GM23338 (cell line): ENCODE measurements around the gene MR1. TPM values are rescaled to one million over a fixed set of nuclear protein-coding genes. Genes with fewer than 3 reads are reported as not detected.

Source experiments
- ATAC-seq: fragments of 200-7000 bp; cut with Tn5 transposase; 3 replicates; pipeline ENCODE4 v1.9.1; 2020
- DNase-seq: peaks from one replicate; pipeline ENCODE4 v3.0.0-alpha.2; 2015; ENCODE audit warnings: low spot score
- H2AFZ ChIP-seq: fragments of 200-600 bp; sonication (generic); 2 replicates; pipeline ENCODE4 v1.8.0; 2016; ENCODE audit warnings: antibody characterized with exemption, mild to moderate bottlenecking, moderate library complexity
- H3F3A ChIP-seq: fragments of 200-600 bp; sonication (generic); replicated peaks from 2 replicates; pipeline ENCODE4 v1.8.0; 2017; ENCODE audit warnings: antibody characterized with exemption, mixed run types, low read depth
- H3K27ac ChIP-seq: fragments of 200-600 bp; sonication (generic); 2 replicates; pipeline ENCODE4 v1.6.1; 2016; ENCODE audit warnings: low read depth
- H3K27me3 ChIP-seq: fragments of 200-600 bp; sonication (generic); 2 replicates; pipeline ENCODE4 v1.8.0; 2016; ENCODE audit warnings: mild to moderate bottlenecking, mixed run types, moderate library complexity; ENCODE audit not compliant: insufficient read depth
- H3K36me3 ChIP-seq: fragments of 200-600 bp; sonication (generic); 2 replicates; pipeline ENCODE4 v1.8.0; 2016; ENCODE audit warnings: mild to moderate bottlenecking; ENCODE audit not compliant: insufficient read depth
- H3K4me1 ChIP-seq: fragments of 200-600 bp; sonication (generic); 2 replicates; pipeline ENCODE4 v1.8.0; 2016; ENCODE audit warnings: mild to moderate bottlenecking, moderate library complexity; ENCODE audit not compliant: insufficient read depth
- H3K4me2 ChIP-seq: fragments of 200-600 bp; sonication (generic); 2 replicates; pipeline ENCODE4 v1.7.1; 2017; ENCODE audit warnings: mixed run types
- H3K4me3 ChIP-seq: fragments of 200-600 bp; sonication (generic); 2 replicates; pipeline ENCODE4 v1.6.1; 2016; ENCODE audit warnings: mixed run types
- H3K79me2 ChIP-seq: fragments of 200-600 bp; sonication (generic); replicated peaks from 2 replicates; pipeline ENCODE4 v1.8.0; 2017; ENCODE audit warnings: mild to moderate bottlenecking; ENCODE audit not compliant: insufficient read depth
- H3K9me2 ChIP-seq: fragments of 200-600 bp; sonication (generic); 2 replicates; pipeline ENCODE4 v1.8.0; 2017; ENCODE audit not compliant: insufficient read depth
- H4K20me1 ChIP-seq: fragments of 200-600 bp; sonication (generic); replicated peaks from 2 replicates; pipeline ENCODE4 v1.8.0; 2017; ENCODE audit warnings: mild to moderate bottlenecking; ENCODE audit not compliant: insufficient read depth
- H3K27ac Mint-ChIP-seq: 2 replicates; pipeline ENCODE4 v1.8.0; 2020; ENCODE audit warnings: inconsistent platforms, mild to moderate bottlenecking, moderate library complexity, mixed read lengths
- H3K27me3 Mint-ChIP-seq: 3 replicates; pipeline ENCODE4 v1.8.0; 2022; ENCODE audit warnings: low read depth, mild to moderate bottlenecking, moderate library complexity, mixed read lengths, inconsistent platforms; ENCODE audit not compliant: insufficient read depth, poor library complexity
- H3K36me3 Mint-ChIP-seq: 3 replicates; pipeline ENCODE4 v1.8.0; 2021; ENCODE audit warnings: low read depth, mild to moderate bottlenecking, inconsistent platforms, moderate library complexity, mixed read lengths
- H3K4me1 Mint-ChIP-seq: 3 replicates; pipeline ENCODE4 v1.8.0; 2020; ENCODE audit warnings: mild to moderate bottlenecking, inconsistent platforms, mixed read lengths
- H3K4me3 Mint-ChIP-seq: 3 replicates; pipeline ENCODE4 v1.8.0; 2021; ENCODE audit warnings: moderate library complexity, mild to moderate bottlenecking, inconsistent platforms, mixed read lengths
- H3K9me3 Mint-ChIP-seq: 3 replicates; pipeline ENCODE4 v1.8.0; 2020; ENCODE audit warnings: moderate library complexity, mild to moderate bottlenecking, inconsistent platforms, mixed read lengths
- CREB1 ChIP-seq: fragments of 250-450 bp; sonication (Bioruptor Pico); IDR thresholded peaks from 2 replicates; pipeline ENCODE4 v1.5.0; 2020; ENCODE audit warnings: low read depth, mild to moderate bottlenecking, moderate library complexity
- EZH2 ChIP-seq: fragments of 200-600 bp; sonication (generic); IDR thresholded peaks from one replicate; pipeline ENCODE4 v1.8.0; 2017; ENCODE audit warnings: antibody characterized with exemption, mild to moderate bottlenecking, low read depth; ENCODE audit not compliant: unreplicated experiment
- EZH2phosphoT487 ChIP-seq: fragments of 200-600 bp; sonication (generic); IDR thresholded peaks from one replicate; pipeline ENCODE4 v1.8.1; 2018; ENCODE audit warnings: antibody characterized with exemption; ENCODE audit not compliant: unreplicated experiment
- JUNB ChIP-seq: IDR thresholded peaks from one replicate; pipeline ENCODE4 v1.6.1; 2016; ENCODE audit warnings: antibody characterized with exemption; ENCODE audit not compliant: unreplicated experiment
- NANOG ChIP-seq: IDR thresholded peaks from 2 replicates; pipeline ENCODE4 v1.6.1; 2016; ENCODE audit warnings: antibody characterized with exemption, borderline replicate concordance
- POLR2AphosphoS5 ChIP-seq: IDR thresholded peaks from 2 replicates; pipeline ENCODE4 v1.6.1; 2016; ENCODE audit warnings: antibody characterized with exemption, low read depth
- STAT1 ChIP-seq: IDR thresholded peaks from one replicate; pipeline ENCODE4 v1.6.1; 2016; ENCODE audit warnings: antibody characterized with exemption; ENCODE audit not compliant: unreplicated experiment
- ZNF114 ChIP-seq: fragments of 250-450 bp; sonication (Bioruptor Pico); IDR thresholded peaks from 2 replicates; pipeline ENCODE4 v1.5.0; 2020; ENCODE audit warnings: mild to moderate bottlenecking, moderate library complexity
- ZNF331 ChIP-seq: fragments of 250-450 bp; sonication (Bioruptor Pico); IDR thresholded peaks from 2 replicates; pipeline ENCODE4 v1.5.0; 2020; ENCODE audit warnings: low read depth, mild to moderate bottlenecking, moderate library complexity
- polyA plus RNA-seq: library from polyadenylated mRNA; unstranded; fragments of >200 nt; fragmentation: Nextera tagmentation; extraction: Ambion mirVana; gene quantifications from 2 replicates; pipeline ENCODE4 v1.2.1, GENCODE V29; 2016
- total RNA-seq: library from RNA; depleted of rRNA; stranded (reverse); fragments of >200 nt; shearing (Covaris generic); gene quantifications from 2 replicates; pipeline ENCODE4 v1.2.3, GENCODE V29; 2014
- TF ChIP-seq, protein P1 (sequence below): IDR thresholded peaks from 2 replicates; pipeline ENCODE4 v1.6.1; 2016; ENCODE audit warnings: antibody characterized with exemption
- TF ChIP-seq, protein P2 (sequence below), 2 experiments: fragments of 200-600 bp in 1 of 2; sonication (generic) in 1 of 2; conservative IDR thresholded peaks; 2 replicates each; pipeline versions ENCODE4 v1.5.1 to v1.6.1; 2016 to 2017; ENCODE audit warnings: antibody characterized with exemption in 2 of 2, low read depth in 2 of 2, mild to moderate bottlenecking in 2 of 2, moderate library complexity in 1 of 2
- TF ChIP-seq, protein P3 (sequence below): IDR thresholded peaks from one replicate; pipeline ENCODE4 v1.6.1; 2018; ENCODE audit warnings: antibody characterized with exemption; ENCODE audit not compliant: unreplicated experiment
- TF ChIP-seq, protein P4 (sequence below): fragments of 250-450 bp; sonication (Bioruptor Pico); IDR thresholded peaks from 2 replicates; pipeline ENCODE4 v1.5.0; 2020; ENCODE audit warnings: mild to moderate bottlenecking, moderate library complexity

Gene MR1
- total and polyA plus RNA-seq, 2 experiments from 2014 or later: 0.18 TPM; not detected in 1

DNA sequence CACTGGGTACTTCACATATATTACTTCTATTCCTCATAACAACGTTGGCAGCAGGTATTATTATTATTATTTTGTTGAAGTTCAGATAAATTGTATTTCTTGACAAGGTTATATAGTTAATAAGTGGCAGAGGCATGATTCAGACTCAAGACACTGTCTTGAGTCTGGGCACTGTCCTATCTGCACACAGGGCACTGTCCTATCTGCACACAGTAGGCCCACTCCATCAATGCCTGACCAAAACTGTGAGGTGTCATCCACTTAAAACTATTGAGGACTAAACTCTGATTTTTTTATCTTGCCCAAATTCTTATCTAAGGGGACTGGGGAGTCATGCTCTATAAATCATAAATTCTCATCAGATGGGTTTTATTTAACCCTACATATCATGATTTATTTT is 30.9 kb downstream of the MR1 start:
- H3K27me3 ChIP-seq: no peaks in the 10 kb centered on the region
- DNase-seq (no peak), ATAC-seq (no peak)
- no peaks in the 10 kb centered on the region for H3K9me3 Mint-ChIP-seq
- no peak overlapping the region for H3K4me3 Mint-ChIP-seq
- H3K27ac Mint-ChIP-seq: no peak overlapping the region
- peaks cover 7% of the 10 kb centered on the region; the same call in 1 of the 2 replicates for H3K9me2 ChIP-seq
- TF ChIP-seq ZNF114 (CRISPR knock-in tag) (no peak), EZH2 (no peak), EZH2phosphoT487 (no peak), POLR2AphosphoS5 (no peak), CREB1 (no peak), ZNF331 (CRISPR knock-in tag) (no peak), NANOG (no peak), JUNB (no peak), STAT1 (no peak)
- TF ChIP-seq, protein P1, sequence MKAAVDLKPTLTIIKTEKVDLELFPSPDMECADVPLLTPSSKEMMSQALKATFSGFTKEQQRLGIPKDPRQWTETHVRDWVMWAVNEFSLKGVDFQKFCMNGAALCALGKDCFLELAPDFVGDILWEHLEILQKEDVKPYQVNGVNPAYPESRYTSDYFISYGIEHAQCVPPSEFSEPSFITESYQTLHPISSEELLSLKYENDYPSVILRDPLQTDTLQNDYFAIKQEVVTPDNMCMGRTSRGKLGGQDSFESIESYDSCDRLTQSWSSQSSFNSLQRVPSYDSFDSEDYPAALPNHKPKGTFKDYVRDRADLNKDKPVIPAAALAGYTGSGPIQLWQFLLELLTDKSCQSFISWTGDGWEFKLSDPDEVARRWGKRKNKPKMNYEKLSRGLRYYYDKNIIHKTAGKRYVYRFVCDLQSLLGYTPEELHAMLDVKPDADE: no peak
- TF ChIP-seq, protein P2, sequence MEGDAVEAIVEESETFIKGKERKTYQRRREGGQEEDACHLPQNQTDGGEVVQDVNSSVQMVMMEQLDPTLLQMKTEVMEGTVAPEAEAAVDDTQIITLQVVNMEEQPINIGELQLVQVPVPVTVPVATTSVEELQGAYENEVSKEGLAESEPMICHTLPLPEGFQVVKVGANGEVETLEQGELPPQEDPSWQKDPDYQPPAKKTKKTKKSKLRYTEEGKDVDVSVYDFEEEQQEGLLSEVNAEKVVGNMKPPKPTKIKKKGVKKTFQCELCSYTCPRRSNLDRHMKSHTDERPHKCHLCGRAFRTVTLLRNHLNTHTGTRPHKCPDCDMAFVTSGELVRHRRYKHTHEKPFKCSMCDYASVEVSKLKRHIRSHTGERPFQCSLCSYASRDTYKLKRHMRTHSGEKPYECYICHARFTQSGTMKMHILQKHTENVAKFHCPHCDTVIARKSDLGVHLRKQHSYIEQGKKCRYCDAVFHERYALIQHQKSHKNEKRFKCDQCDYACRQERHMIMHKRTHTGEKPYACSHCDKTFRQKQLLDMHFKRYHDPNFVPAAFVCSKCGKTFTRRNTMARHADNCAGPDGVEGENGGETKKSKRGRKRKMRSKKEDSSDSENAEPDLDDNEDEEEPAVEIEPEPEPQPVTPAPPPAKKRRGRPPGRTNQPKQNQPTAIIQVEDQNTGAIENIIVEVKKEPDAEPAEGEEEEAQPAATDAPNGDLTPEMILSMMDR (conservative IDR thresholded peaks at IDR 0.05; ENCODE audit: low read depth in 2 of 2): no peak
- TF ChIP-seq, protein P3, sequence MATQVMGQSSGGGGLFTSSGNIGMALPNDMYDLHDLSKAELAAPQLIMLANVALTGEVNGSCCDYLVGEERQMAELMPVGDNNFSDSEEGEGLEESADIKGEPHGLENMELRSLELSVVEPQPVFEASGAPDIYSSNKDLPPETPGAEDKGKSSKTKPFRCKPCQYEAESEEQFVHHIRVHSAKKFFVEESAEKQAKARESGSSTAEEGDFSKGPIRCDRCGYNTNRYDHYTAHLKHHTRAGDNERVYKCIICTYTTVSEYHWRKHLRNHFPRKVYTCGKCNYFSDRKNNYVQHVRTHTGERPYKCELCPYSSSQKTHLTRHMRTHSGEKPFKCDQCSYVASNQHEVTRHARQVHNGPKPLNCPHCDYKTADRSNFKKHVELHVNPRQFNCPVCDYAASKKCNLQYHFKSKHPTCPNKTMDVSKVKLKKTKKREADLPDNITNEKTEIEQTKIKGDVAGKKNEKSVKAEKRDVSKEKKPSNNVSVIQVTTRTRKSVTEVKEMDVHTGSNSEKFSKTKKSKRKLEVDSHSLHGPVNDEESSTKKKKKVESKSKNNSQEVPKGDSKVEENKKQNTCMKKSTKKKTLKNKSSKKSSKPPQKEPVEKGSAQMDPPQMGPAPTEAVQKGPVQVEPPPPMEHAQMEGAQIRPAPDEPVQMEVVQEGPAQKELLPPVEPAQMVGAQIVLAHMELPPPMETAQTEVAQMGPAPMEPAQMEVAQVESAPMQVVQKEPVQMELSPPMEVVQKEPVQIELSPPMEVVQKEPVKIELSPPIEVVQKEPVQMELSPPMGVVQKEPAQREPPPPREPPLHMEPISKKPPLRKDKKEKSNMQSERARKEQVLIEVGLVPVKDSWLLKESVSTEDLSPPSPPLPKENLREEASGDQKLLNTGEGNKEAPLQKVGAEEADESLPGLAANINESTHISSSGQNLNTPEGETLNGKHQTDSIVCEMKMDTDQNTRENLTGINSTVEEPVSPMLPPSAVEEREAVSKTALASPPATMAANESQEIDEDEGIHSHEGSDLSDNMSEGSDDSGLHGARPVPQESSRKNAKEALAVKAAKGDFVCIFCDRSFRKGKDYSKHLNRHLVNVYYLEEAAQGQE: no peak
- TF ChIP-seq, protein P4, sequence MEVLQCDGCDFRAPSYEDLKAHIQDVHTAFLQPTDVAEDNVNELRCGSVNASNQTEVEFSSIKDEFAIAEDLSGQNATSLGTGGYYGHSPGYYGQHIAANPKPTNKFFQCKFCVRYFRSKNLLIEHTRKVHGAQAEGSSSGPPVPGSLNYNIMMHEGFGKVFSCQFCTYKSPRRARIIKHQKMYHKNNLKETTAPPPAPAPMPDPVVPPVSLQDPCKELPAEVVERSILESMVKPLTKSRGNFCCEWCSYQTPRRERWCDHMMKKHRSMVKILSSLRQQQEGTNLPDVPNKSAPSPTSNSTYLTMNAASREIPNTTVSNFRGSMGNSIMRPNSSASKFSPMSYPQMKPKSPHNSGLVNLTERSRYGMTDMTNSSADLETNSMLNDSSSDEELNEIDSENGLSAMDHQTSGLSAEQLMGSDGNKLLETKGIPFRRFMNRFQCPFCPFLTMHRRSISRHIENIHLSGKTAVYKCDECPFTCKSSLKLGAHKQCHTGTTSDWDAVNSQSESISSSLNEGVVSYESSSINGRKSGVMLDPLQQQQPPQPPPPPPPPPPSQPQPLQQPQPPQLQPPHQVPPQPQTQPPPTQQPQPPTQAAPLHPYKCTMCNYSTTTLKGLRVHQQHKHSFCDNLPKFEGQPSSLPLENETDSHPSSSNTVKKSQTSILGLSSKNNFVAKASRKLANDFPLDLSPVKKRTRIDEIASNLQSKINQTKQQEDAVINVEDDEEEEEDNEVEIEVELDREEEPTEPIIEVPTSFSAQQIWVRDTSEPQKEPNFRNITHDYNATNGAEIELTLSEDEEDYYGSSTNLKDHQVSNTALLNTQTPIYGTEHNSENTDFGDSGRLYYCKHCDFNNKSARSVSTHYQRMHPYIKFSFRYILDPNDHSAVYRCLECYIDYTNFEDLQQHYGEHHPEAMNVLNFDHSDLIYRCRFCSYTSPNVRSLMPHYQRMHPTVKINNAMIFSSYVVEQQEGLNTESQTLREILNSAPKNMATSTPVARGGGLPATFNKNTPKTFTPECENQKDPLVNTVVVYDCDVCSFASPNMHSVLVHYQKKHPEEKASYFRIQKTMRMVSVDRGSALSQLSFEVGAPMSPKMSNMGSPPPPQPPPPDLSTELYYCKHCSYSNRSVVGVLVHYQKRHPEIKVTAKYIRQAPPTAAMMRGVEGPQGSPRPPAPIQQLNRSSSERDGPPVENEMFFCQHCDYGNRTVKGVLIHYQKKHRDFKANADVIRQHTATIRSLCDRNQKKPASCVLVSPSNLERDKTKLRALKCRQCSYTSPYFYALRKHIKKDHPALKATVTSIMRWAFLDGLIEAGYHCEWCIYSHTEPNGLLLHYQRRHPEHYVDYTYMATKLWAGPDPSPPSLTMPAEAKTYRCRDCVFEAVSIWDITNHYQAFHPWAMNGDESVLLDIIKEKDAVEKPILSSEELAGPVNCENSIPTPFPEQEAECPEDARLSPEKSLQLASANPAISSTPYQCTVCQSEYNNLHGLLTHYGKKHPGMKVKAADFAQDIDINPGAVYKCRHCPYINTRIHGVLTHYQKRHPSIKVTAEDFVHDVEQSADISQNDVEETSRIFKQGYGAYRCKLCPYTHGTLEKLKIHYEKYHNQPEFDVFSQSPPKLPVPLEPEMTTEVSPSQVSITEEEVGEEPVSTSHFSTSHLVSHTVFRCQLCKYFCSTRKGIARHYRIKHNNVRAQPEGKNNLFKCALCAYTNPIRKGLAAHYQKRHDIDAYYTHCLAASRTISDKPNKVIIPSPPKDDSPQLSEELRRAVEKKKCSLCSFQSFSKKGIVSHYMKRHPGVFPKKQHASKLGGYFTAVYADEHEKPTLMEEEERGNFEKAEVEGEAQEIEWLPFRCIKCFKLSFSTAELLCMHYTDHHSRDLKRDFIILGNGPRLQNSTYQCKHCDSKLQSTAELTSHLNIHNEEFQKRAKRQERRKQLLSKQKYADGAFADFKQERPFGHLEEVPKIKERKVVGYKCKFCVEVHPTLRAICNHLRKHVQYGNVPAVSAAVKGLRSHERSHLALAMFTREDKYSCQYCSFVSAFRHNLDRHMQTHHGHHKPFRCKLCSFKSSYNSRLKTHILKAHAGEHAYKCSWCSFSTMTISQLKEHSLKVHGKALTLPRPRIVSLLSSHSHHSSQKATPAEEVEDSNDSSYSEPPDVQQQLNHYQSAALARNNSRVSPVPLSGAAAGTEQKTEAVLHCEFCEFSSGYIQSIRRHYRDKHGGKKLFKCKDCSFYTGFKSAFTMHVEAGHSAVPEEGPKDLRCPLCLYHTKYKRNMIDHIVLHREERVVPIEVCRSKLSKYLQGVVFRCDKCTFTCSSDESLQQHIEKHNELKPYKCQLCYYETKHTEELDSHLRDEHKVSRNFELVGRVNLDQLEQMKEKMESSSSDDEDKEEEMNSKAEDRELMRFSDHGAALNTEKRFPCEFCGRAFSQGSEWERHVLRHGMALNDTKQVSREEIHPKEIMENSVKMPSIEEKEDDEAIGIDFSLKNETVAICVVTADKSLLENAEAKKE: no peak
- no peaks in the 10 kb centered on the region for H3K79me2 ChIP-seq
- H3K4me1 Mint-ChIP-seq: peaks cover 20% of the 10 kb centered on the region
- H4K20me1 ChIP-seq: no peaks in the 10 kb centered on the region
- no peak overlapping the region for H3K27ac ChIP-seq
- H3K4me2 ChIP-seq: no peak overlapping the region
- H3F3A ChIP-seq: no peaks in the 10 kb centered on the region
- no peak overlapping the region for H2AFZ ChIP-seq
- H3K27me3 Mint-ChIP-seq: no peaks in the 10 kb centered on the region
- H3K36me3 ChIP-seq: no peaks in the 10 kb centered on the region
- peaks cover 19% of the 10 kb centered on the region for H3K4me1 ChIP-seq
- no peaks in the 10 kb centered on the region for H3K36me3 Mint-ChIP-seq
- no peak overlapping the region for H3K4me3 ChIP-seq
